Stimulated activated CD4-positive, alpha-beta T cell treated with anti-CD3 and anti-CD28 coated beads, Interleukin-2, amount 100 ng/mL, for 4 hours (primary cell): ENCODE data around the gene RBM10.

Source experiments
- DNase-seq: peaks from one replicate; pipeline ENCODE4 v3.0.0-alpha.2; 2020; ENCODE audit warnings: low read depth

RBM10 gene

DNA sequence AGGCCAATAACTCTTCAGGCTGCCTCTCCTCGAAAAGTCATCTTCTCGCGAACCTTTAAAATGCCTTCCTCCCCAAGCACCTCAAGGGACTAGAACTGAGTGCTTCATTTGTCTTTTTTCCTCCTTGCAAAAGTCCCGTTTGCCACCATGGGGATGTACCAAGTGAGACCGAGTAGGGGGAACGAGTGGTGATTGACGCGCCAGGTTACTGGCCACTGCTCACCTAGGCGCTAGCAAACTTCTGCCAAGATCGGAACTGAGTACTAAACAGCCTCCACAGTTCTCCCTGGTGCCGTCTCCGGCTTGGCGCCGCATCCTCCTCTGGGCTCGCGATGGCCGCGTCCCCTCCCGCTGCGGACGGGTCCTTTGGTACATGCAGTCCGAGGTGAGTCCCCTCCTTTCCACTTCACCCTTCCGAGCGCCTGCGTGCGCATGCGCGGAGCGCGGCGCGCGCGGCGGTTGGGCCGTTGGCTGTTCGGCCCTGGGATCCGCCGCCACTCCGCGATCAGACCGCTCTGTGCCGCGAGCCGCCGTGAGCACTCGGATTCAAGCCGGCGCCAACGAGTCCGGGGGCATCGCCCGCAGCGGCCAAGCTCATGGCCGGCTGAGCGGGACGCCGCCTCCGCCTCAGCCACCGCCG, 73.4 kb downstream of the RBM10 start, which contains the start of gene CDK16:
CDK16 (plus strand) TSS at position 402 of the 640 bp plus-strand sequence. CDS start 4,877 bp downstream, outside the sequence.
- DNase-seq, result peak; percentile 56

GRCh38 chrX:47218920-47219815, 74.1 kb downstream of the RBM10 start:
- peak; percentile 16 for DNase-seq

GRCh38 chrX:47221756-47222155, 76.7 kb downstream of the RBM10 start:
- DNase-seq, result no peak

DNA sequence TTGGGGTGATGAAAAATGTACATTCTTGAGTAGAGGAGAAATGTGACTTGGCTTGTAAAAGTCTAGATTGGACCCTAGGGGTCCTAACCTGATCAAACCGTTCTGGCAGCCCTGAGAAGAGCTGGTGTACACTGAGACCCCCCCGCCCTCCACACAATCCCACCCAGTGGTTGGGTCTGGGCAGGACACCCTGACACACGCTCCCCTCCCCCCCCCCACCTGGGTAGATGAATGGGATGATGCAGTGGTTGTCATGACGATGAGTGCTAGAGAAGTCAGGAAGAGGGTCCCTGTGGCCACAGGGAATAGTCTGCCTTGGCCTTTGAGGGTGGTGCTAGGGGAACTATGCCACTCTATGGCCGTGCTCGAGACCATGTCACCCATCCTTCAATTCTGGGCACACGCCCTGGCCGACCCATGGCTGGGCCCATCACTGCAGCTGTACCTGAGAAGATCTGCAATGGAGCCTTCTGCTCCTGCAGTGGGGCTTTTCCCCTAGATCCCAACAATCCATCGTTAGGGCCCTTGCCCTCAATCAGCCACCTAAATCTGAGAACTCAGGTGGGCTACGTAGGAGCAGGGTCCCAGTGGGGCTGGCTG, 77.8 kb downstream of the RBM10 start:
- DNase-seq, result no peak

DNA sequence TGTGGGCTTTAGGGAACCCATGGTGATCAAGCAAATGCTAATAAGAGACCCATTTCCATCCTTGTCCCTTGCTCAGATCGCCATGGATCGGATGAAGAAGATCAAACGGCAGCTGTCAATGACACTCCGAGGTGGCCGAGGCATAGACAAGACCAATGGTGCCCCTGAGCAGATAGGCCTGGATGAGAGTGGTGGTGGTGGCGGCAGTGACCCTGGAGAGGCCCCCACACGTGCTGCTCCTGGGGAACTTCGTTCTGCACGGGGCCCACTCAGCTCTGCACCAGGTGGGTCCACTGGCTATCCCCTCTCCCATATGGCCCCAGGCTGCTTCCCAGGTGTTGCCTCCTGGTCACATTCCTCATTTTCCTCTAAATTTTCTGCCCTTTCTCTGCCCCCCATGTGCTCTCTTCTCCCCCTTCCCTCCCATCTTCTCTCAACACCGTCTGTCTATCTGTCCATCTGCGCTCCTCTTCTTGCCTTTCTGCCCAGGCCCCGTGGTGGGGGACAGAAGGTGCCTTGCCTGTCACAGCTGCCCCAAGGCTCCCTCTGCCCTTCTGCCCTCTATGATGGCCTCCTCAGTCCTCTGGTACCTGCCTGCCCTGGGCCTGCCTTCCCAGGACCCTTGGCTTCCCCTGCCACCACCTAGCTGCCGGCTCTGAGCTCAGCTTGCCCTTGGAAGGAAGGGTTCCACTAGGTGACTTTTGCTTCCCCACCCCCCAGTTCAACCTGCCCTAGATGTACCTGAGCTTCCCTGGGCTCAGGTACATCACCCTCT, 78.6 kb downstream of the RBM10 start:
- DNase-seq, result no peak

DNA sequence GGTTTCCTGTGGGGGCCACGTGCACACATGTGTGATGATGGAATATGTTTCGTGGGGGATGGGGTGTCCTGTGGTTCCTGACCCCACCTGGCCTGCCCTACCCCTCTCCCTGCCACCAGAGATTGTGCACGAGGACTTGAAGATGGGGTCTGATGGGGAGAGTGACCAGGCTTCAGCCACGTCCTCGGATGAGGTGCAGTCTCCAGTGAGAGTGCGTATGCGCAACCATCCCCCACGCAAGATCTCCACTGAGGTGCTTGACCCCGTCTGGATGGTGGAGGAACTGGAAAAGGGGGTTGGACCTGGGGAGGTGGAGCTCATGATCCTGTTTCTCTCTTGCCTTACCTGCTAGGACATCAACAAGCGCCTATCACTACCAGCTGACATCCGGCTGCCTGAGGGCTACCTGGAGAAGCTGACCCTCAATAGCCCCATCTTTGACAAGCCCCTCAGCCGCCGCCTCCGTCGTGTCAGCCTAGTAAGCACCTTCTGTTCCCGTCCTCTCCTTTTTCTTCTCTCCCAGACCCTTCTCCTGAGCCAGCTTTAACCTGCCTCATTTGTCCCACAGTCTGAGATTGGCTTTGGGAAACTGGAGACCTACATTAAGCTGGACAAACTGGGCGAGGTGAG, 79.4 kb downstream of the RBM10 start:
- no peak for DNase-seq

DNA sequence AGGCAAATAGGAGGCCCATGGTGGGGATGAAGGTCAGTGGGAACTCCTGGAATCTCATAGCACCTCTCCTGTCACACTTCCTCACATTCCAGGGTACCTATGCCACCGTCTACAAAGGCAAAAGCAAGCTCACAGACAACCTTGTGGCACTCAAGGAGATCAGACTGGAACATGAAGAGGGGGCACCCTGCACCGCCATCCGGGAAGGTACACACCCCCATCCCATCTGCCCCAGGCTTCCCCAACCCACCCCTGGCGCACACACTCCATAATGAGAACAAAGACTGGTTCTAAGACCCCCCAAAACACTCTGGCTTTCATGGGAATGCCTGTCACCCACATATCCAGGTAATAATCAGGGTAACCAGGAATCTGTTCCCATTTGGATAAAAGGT, 79.9 kb downstream of the RBM10 start:
- DNase-seq, result no peak

GRCh38 chrX:47226071-47226470, 81.0 kb downstream of the RBM10 start:
- no peak for DNase-seq

DNA sequence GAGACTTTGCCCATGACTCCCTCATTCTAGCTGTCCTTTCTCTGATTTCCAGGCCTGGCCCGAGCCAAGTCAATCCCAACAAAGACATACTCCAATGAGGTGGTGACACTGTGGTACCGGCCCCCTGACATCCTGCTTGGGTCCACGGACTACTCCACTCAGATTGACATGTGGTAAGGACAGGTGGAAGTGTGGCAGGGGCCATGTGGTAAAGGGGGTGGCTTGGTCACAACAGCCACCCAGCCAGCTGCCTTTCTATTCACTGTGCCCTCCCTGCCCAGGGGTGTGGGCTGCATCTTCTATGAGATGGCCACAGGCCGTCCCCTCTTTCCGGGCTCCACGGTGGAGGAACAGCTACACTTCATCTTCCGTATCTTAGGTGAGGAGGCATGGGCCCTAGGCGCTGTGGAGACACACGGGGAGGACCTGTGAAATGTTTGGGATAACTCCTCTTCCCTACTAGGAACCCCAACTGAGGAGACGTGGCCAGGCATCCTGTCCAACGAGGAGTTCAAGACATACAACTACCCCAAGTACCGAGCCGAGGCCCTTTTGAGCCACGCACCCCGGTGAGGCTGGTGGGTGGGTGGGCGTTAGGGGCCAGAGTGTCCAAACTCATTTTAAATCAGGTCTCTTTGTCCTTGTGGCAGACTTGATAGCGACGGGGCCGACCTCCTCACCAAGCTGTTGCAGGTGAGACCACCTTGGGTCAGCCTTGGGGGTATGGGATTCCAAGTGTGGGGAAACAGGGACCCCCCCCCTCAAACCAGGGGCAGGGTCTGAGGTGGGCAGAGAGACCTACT, 81.7 kb downstream of the RBM10 start:
- DNase-seq, result no peak

DNA sequence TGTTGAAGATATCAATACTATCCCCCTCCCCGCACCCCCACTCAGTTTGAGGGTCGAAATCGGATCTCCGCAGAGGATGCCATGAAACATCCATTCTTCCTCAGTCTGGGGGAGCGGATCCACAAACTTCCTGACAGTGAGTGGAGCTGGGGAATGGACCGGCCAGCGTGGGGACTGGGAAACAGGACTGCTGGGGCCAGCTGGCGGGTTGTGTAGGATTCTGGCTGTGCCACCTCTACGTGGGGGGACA, 82.2 kb downstream of the RBM10 start:
- DNase-seq, result no peak

DNA sequence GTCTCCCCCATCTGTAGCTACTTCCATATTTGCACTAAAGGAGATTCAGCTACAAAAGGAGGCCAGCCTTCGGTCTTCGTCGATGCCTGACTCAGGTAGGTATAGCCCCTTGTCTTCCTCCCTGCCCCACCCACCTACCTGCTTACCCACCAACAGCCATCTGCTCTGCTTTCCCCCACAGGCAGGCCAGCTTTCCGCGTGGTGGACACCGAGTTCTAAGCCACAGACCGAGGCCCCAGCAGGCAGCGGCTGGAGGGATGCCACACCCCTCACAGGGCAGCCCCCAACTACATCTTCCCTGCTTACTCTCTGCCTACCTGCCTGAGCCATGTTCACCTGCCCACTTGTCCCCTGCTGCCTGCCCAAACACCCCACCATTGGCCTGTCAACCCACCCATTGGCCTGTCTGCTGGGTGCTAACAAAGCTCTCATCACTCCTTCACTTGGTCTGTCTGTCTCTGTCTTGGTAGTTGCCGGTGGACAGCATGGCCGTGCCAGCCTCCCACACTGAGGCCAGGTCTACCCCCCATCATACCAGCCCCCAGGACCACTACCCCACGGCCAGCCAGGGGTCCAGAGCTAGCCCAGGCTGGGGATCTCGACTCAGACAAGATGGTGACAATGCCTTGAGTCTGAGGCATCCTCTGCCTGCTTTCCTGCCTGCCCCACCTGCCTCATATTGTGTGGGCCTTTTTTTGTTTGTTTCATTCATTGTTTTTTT, 83.7 kb downstream of the RBM10 start:
- no peak for DNase-seq

DNA sequence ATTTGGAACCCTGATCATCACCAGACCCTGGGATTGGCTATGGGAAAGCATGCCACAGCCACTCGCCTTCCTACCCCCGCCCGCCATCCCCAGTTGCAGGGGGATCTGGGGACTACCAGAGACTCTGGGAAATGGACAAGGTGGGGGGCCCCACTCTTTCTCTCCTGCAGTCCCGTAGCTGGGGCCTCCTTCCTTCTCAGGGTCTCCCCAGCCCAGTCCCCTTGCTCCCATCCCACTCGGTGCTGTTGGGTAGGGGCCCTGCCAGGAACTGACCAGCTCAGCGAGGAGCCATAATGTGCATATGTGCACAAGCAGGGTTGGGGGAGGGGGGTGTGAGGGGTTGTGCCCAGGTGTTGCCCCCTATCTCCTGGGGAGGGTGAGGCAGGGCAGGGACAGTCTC, 84.4 kb downstream of the RBM10 start:
- no peak for DNase-seq

DNA sequence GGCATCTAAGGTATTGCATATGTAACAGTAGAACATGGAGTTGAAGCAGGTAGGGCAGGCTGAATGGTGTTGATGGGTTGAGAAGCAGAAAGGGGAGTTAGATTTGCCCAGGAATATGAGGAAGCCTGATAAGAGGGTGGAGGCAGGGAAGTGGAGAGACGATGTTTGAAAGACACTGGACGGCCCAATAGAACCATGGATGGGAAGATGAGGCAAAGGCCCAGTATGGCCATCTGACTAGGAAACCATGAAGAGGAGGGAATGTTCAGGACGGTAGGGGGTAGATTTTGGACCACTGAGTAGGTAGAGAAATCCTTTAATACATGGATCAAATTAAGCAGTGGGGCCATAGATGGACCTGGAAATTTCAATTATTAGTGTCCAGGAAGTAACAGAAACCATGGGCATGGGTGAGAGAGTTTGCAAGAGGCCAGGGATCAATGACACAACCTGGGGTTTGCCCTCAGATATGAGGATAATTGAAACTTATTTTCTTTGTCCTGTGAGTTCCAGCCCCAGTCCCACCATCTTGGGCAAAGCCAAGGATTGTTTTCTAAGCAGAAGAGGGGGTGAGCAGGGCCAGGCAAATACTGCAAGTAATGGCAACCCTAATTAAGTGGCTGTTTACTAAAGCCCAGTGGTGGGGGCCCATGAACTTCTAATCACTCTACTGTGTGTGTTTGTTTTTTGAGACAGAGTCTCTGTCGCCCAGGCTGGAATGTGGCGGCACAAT, 85.3 kb downstream of the RBM10 start:
- no peak for DNase-seq

DNA sequence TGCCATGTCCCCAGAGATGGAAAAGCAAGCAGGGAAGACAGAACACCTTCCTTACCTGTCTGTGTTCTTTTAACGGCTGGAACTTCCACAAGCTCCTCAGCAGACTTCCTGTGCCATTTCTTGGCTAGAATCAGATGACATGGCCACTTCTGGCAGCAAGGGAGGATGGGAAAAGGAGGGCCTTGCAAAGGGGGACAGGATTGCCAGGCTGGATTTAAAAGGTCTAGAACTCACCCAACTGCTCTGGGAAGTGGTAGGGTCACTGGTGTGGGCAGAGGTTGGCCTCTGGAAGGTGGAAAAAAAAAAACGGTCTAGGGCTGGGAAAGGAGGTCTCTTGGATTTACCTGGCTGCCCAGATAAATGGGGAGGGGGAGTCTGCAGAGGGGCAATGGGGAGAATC, 86.1 kb downstream of the RBM10 start:
- no peak for DNase-seq

GRCh38 chrX:47232197-47232802, 87.3 kb downstream of the RBM10 start:
- no peak for DNase-seq

DNA sequence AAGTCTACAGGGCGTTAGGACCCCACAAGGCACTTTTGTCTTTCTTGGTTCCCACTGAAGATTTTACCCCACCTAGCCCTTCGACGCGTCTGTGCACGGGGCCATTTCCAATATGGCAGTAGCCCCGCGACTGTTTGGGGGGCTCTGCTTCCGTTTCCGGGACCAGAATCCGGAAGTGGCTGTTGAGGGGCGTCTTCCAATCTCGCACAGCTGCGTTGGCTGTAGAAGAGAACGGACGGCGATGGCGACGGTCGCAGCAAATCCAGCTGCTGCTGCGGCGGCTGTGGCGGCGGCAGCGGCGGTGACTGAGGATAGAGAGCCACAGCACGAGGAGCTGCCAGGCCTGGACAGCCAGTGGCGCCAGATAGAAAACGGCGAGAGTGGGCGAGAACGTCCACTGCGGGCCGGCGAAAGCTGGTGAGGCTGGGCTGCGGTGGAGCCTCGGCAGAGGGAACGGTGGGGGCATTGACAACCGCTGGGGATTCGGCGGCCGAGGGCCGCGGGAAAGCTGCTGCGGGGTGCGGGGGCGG, 87.8 kb downstream of the RBM10 start, which contains the start of gene USP11:
USP11 (plus strand) TSS at position 207 of the 530 bp plus-strand sequence; CDS start at position 242, 35 bp downstream.
- no peak for DNase-seq

GRCh38 chrX:47233333-47234113, 88.5 kb downstream of the RBM10 start:
- peak; percentile 93 for DNase-seq

DNA sequence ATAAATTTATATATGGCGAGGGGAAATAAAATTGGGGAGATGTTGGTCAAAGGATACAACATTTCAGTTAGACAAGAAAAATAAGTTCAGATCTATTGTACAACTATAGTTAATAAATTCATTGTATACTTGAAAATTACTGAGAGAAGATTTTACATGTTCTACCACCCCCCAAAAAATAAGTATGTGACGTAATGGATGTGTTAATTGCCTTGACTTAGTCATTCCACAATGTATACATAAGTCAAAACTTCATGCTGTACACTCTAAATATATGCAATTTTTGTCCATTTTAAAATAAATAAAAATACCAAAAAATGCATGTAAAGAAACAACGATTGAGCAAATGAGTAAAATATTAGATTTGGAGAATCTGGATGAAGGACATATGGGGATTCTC, 89.6 kb downstream of the RBM10 start:
- DNase-seq, result no peak
